Liver (tissue), 9 donors: ENCODE results near the gene BTN1A1. TPM values are rescaled to one million over a fixed set of nuclear protein-coding genes. Genes with fewer than 3 reads are reported as not detected.

Experiments used
- DNase-seq: peaks from one replicate; pipeline ENCODE4 v3.0.0-alpha.2; 2017; ENCODE audit warnings: low spot score
- H3K27ac ChIP-seq, 2 donors: one replicate each; pipeline ENCODE4 v1.7.0; 2013; ENCODE audit warnings: inconsistent platforms in 2 of 2, low read length in 2 of 2, control low read depth in 1 of 2, low read depth in 1 of 2, mild to moderate bottlenecking in 1 of 2
- H3K27me3 ChIP-seq, 4 donors: one replicate each; pipeline versions ENCODE4 v1.6.1 to v1.7.0; 2013; ENCODE audit warnings: low read length in 3 of 4, inconsistent platforms in 1 of 4, mild to moderate bottlenecking in 1 of 4, moderate library complexity in 1 of 4; ENCODE audit not compliant: control insufficient read depth in 4 of 4, insufficient read depth in 4 of 4
- H3K36me3 ChIP-seq, 4 donors: one replicate each; pipeline versions ENCODE4 v1.6.1 to v1.7.0; 2013; ENCODE audit warnings: low read length in 3 of 4, mild to moderate bottlenecking in 3 of 4, low read depth in 1 of 4, moderate library complexity in 1 of 4; ENCODE audit not compliant: control insufficient read depth in 4 of 4, insufficient read depth in 3 of 4
- H3K4me1 ChIP-seq, 4 donors: one replicate each; pipeline versions ENCODE4 v1.6.1 to v1.7.0; 2013; ENCODE audit warnings: low read length in 3 of 4, mild to moderate bottlenecking in 3 of 4, moderate library complexity in 1 of 4; ENCODE audit not compliant: control insufficient read depth in 4 of 4, insufficient read depth in 4 of 4
- H3K4me3 ChIP-seq, 3 donors: one replicate each; pipeline versions ENCODE4 v1.6.1 to v1.7.0; 2013; ENCODE audit warnings: low read length in 3 of 3, control low read depth in 1 of 3, low read depth in 1 of 3, mild to moderate bottlenecking in 1 of 3
- H3K9ac ChIP-seq, 2 donors: one replicate each; pipeline ENCODE4 v1.7.0; 2013; ENCODE audit warnings: low read length in 2 of 2, mild to moderate bottlenecking in 2 of 2, moderate library complexity in 2 of 2, control low read depth in 1 of 2, low read depth in 1 of 2
- H3K9me3 ChIP-seq, 4 donors: one replicate each; pipeline versions ENCODE4 v1.6.1 to v1.7.0; 2013; ENCODE audit warnings: low read length in 3 of 4; ENCODE audit not compliant: control insufficient read depth in 4 of 4
- ATF3 ChIP-seq: IDR thresholded peaks from 2 replicates; pipeline ENCODE4 v1.6.1; 2016; ENCODE audit warnings: antibody characterized with exemption
- EGR1 ChIP-seq, 2 donors: IDR thresholded peaks; 2 replicates each; pipeline ENCODE4 v1.6.1; 2016 to 2018; ENCODE audit warnings: antibody characterized with exemption in 2 of 2, low read depth in 2 of 2
- FOXA2 ChIP-seq: IDR thresholded peaks from 2 replicates; pipeline ENCODE4 v1.6.1; 2016; ENCODE audit warnings: antibody characterized with exemption
- GABPA ChIP-seq, 2 donors: IDR thresholded peaks in 1 of 2; conservative IDR thresholded peaks in 1 of 2; 2 replicates each; pipeline ENCODE4 v1.6.1; 2016; ENCODE audit warnings: antibody characterized with exemption in 2 of 2, mild to moderate bottlenecking in 1 of 2, moderate library complexity in 1 of 2
- HNF4A ChIP-seq, 2 donors: conservative IDR thresholded peaks; 2 replicates each; pipeline ENCODE4 v1.6.1; 2016; ENCODE audit warnings: antibody characterized with exemption in 2 of 2, mild to moderate bottlenecking in 2 of 2
- HNF4G ChIP-seq: IDR thresholded peaks from 2 replicates; pipeline ENCODE4 v1.6.1; 2016; ENCODE audit warnings: antibody characterized with exemption
- JUND ChIP-seq, 2 donors: IDR thresholded peaks; 2 replicates each; pipeline ENCODE4 v1.6.1; 2016; ENCODE audit warnings: antibody characterized with exemption in 2 of 2
- MAX ChIP-seq: IDR thresholded peaks from 2 replicates; pipeline ENCODE4 v1.6.1; 2016; ENCODE audit warnings: antibody characterized with exemption
- NR2F2 ChIP-seq: IDR thresholded peaks from 2 replicates; pipeline ENCODE4 v1.6.1; 2016; ENCODE audit warnings: antibody characterized with exemption
- RAD21 ChIP-seq, 2 donors: IDR thresholded peaks; 2 replicates each; pipeline ENCODE4 v1.6.1; 2016; ENCODE audit warnings: antibody characterized with exemption in 2 of 2, mild to moderate bottlenecking in 2 of 2
- RXRA ChIP-seq, 2 donors: IDR thresholded peaks; 2 replicates each; pipeline ENCODE4 v1.6.1; 2017 to 2018; ENCODE audit warnings: antibody characterized with exemption in 2 of 2, mild to moderate bottlenecking in 1 of 2
- SP1 ChIP-seq: IDR thresholded peaks from 2 replicates; pipeline ENCODE4 v1.6.1; 2018; ENCODE audit warnings: antibody characterized with exemption, mild to moderate bottlenecking
- WGBS: extraction: QIAGEN DNeasy Blood & Tissue Kit; methylation state at CpG from one replicate; pipeline ENCODE4 v1.1.7; 2013; 5-methylcytosine and 5-hydroxymethylcytosine counted together
- polyA plus RNA-seq, 2 donors: library from polyadenylated mRNA; stranded (reverse) in 1 of 2; unstranded in 1 of 2; fragments of 200-250 nt in 1 of 2; fragments of >200 nt in 1 of 2; fragmentation: Nextera tagmentation in 1 of 2; extraction: Ambion mirVana in 1 of 2; gene quantifications; one replicate each; pipeline versions ENCODE4 v1.2.1 to v1.2.3, GENCODE V29; 2013 to 2015
- total RNA-seq, 2 donors: library from RNA; depleted of rRNA; stranded (reverse); fragments of >200 nt; gene quantifications; one replicate each; pipeline ENCODE4 v1.2.3, GENCODE V29; 2014
- TF ChIP-seq, protein P1 (sequence below): fragments of 150-350 bp; IDR thresholded peaks from 2 replicates; pipeline ENCODE4 v1.5.1; 2017; ENCODE audit warnings: improper control_type of control experiment, low read depth, low read length; ENCODE audit not compliant: missing input control
- TF ChIP-seq, protein P2 (sequence below): IDR thresholded peaks from 2 replicates; pipeline ENCODE4 v1.6.1; 2016; ENCODE audit warnings: antibody characterized with exemption
- TF ChIP-seq, protein P3 (sequence below): IDR thresholded peaks from 2 replicates; pipeline ENCODE4 v1.6.1; 2016; ENCODE audit warnings: antibody characterized with exemption, mild to moderate bottlenecking
- donor health status: healthy.
- donor health status: healthy.
- donor health status: healthy.
- donor health status: healthy.
- donor health status: healthy.

The BTN1A1 gene
- total and polyA plus RNA-seq, 4 donors = 0.06 TPM; not detected in 3

DNA sequence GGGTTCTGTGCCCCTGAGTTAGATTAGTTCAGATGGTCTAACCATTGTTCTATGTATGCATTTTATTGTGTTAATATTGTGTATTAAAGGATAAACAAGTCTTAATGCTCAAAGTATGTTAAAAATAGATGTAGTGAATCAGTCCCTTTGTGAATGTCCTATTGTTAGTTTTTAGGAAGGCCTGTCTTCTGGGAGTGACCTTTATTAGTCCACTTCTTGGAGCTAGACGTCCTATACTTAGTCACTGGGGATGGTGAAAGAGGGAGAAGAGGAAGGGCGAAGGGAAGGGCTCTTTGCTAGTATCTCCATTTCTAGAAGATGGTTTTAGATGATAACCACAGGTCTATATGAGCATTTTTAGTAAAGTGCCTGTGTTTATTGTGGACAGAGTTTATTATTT lies 25.7 kb downstream of the BTN1A1 start:
- 85% methylated on average over 2 of the region's 2 CpGs for WGBS
- no peaks in the 10 kb centered on the region for H3K36me3 ChIP-seq

DNA sequence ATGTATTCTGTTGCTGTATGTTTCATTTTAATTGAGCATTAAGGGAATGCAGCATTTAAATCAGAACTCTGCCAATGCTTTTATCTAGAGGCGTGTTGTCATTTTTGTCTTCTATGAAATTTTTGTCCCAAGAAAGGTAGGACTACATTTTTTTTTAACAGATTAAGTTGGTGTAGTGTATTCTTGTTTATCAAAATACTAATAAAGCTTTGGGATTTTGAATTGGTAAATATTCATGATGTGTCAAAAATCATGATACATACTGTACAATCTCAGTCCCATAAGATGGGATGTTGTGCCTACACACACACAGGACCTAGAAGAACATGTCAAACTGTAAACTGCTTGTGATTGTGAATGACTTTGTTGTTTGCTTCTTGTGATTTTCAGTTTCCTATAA lies 26.8 kb downstream of the BTN1A1 start:
- Histone ChIP-seq H3K4me1 (peaks cover 0 to 5% (median 0%) of the 10 kb centered on the region in 4 donors), H3K9me3 (no peaks in the 10 kb centered on the region), H3K36me3 (no peaks in the 10 kb centered on the region), H3K9ac (no peak overlapping the region), H3K27me3 (no peaks in the 10 kb centered on the region), H3K4me3 (no peak overlapping the region), H3K27ac (no peak overlapping the region)
- 97% methylated on average over 1 of the region's 1 CpG for WGBS
- no peak for DNase-seq
- TF ChIP-seq HNF4A (conservative IDR thresholded peaks at IDR 0.05) = no peak
- TF ChIP-seq, protein P1, sequence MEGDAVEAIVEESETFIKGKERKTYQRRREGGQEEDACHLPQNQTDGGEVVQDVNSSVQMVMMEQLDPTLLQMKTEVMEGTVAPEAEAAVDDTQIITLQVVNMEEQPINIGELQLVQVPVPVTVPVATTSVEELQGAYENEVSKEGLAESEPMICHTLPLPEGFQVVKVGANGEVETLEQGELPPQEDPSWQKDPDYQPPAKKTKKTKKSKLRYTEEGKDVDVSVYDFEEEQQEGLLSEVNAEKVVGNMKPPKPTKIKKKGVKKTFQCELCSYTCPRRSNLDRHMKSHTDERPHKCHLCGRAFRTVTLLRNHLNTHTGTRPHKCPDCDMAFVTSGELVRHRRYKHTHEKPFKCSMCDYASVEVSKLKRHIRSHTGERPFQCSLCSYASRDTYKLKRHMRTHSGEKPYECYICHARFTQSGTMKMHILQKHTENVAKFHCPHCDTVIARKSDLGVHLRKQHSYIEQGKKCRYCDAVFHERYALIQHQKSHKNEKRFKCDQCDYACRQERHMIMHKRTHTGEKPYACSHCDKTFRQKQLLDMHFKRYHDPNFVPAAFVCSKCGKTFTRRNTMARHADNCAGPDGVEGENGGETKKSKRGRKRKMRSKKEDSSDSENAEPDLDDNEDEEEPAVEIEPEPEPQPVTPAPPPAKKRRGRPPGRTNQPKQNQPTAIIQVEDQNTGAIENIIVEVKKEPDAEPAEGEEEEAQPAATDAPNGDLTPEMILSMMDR = no peak
- no peak for TF ChIP-seq ATF3
- TF ChIP-seq MAX = no peak
- TF ChIP-seq GABPA (IDR thresholded peaks at IDR 0.05 in 1 of 2, conservative IDR thresholded peaks at IDR 0.05 in 1 of 2) = no peak
- TF ChIP-seq RXRA (IDR thresholded peaks at IDR 0.05) = no peak
- no peak for TF ChIP-seq FOXA2
- TF ChIP-seq, protein P2, sequence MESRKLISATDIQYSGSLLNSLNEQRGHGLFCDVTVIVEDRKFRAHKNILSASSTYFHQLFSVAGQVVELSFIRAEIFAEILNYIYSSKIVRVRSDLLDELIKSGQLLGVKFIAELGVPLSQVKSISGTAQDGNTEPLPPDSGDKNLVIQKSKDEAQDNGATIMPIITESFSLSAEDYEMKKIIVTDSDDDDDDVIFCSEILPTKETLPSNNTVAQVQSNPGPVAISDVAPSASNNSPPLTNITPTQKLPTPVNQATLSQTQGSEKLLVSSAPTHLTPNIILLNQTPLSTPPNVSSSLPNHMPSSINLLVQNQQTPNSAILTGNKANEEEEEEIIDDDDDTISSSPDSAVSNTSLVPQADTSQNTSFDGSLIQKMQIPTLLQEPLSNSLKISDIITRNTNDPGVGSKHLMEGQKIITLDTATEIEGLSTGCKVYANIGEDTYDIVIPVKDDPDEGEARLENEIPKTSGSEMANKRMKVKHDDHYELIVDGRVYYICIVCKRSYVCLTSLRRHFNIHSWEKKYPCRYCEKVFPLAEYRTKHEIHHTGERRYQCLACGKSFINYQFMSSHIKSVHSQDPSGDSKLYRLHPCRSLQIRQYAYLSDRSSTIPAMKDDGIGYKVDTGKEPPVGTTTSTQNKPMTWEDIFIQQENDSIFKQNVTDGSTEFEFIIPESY = no peak
- no peak for TF ChIP-seq EGR1 (IDR thresholded peaks at IDR 0.05; ENCODE audit: low read depth in 2 of 2)

More for the DNA sequence above, 25.7 kb downstream of the BTN1A1 start:
- peaks cover 0 to 7% (median 0%) of the 10 kb centered on the region in 4 donors for H3K4me1 ChIP-seq
- H3K4me3 ChIP-seq = no peak overlapping the region
- H3K27me3 ChIP-seq = no peaks in the 10 kb centered on the region
- DNase-seq = no peak
- no peak overlapping the region for H3K9ac ChIP-seq
- no peak overlapping the region for H3K27ac ChIP-seq
- TF ChIP-seq HNF4G = no peak
- TF ChIP-seq SP1 = no peak
- no peak for TF ChIP-seq NR2F2
- TF ChIP-seq, protein P3, sequence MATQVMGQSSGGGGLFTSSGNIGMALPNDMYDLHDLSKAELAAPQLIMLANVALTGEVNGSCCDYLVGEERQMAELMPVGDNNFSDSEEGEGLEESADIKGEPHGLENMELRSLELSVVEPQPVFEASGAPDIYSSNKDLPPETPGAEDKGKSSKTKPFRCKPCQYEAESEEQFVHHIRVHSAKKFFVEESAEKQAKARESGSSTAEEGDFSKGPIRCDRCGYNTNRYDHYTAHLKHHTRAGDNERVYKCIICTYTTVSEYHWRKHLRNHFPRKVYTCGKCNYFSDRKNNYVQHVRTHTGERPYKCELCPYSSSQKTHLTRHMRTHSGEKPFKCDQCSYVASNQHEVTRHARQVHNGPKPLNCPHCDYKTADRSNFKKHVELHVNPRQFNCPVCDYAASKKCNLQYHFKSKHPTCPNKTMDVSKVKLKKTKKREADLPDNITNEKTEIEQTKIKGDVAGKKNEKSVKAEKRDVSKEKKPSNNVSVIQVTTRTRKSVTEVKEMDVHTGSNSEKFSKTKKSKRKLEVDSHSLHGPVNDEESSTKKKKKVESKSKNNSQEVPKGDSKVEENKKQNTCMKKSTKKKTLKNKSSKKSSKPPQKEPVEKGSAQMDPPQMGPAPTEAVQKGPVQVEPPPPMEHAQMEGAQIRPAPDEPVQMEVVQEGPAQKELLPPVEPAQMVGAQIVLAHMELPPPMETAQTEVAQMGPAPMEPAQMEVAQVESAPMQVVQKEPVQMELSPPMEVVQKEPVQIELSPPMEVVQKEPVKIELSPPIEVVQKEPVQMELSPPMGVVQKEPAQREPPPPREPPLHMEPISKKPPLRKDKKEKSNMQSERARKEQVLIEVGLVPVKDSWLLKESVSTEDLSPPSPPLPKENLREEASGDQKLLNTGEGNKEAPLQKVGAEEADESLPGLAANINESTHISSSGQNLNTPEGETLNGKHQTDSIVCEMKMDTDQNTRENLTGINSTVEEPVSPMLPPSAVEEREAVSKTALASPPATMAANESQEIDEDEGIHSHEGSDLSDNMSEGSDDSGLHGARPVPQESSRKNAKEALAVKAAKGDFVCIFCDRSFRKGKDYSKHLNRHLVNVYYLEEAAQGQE = no peak
- no peak for TF ChIP-seq EGR1 (IDR thresholded peaks at IDR 0.05; ENCODE audit: low read depth in 2 of 2)
- no peak for TF ChIP-seq RXRA (IDR thresholded peaks at IDR 0.05)
- no peak for TF ChIP-seq JUND (IDR thresholded peaks at IDR 0.05)
- TF ChIP-seq HNF4A (conservative IDR thresholded peaks at IDR 0.05) = no peak
- TF ChIP-seq, protein P1 = no peak
- TF ChIP-seq, protein P2 = no peak
- TF ChIP-seq RAD21 (IDR thresholded peaks at IDR 0.05) = no peak
- no peak for TF ChIP-seq MAX
- no peaks in the 10 kb centered on the region for H3K9me3 ChIP-seq
